GM21529 (cell line): ENCODE results near the gene FAM167B.
A peak's percentile ranks its signal among the peaks of the same experiment; 100 is the strongest.

ENCODE experiments used
- ATAC-seq: cut with Tn5 transposase; IDR thresholded peaks from one replicate; pipeline ENCODE4 v1.9.1; 2021; ENCODE audit not compliant: unreplicated experiment

The FAM167B gene

GRCh38 chr1:32246888-32247273 is at the start of gene FAM167B:
Gene FAM167B (plus strand): TSS chr1:32247222. CDS start chr1:32247422, 200 bp downstream.
- ATAC-seq: no peak

GRCh38 chr1:32197837-32198236 is 49.2 kb upstream of the FAM167B start:
- no peak for ATAC-seq

- no peak for ATAC-seq
Observed at GRCh38 chr1:32198237-32199042, 48.6 kb upstream of the FAM167B start.

GRCh38 chr1:32199043-32199716 is 47.8 kb upstream of the FAM167B start:
- no peak for ATAC-seq

GRCh38 chr1:32199717-32200072 is 47.3 kb upstream of the FAM167B start:
- no peak for ATAC-seq

GRCh38 chr1:32200226-32201010 is 46.6 kb upstream of the FAM167B start, which contains the start of gene CCDC28B:
Gene CCDC28B (plus strand): TSS chr1:32200595. CDS start chr1:32201936, 1,341 bp downstream.
- peak; percentile 42 for ATAC-seq

GRCh38 chr1:32201011-32201855 is 45.8 kb upstream of the FAM167B start:
- ATAC-seq: peak; percentile 38

GRCh38 chr1:32204943-32205361 is 42.1 kb upstream of the FAM167B start:
- ATAC-seq: no peak

GRCh38 chr1:32205401-32206370 is 41.3 kb upstream of the FAM167B start, which contains the start of gene IQCC:
Gene IQCC (plus strand): TSS chr1:32205671. CDS start chr1:32205682, 11 bp downstream.
- peak; percentile 48 for ATAC-seq

GRCh38 chr1:32208469-32208868 is 38.6 kb upstream of the FAM167B start:
- ATAC-seq: no peak

GRCh38 chr1:32208891-32209328 is 38.1 kb upstream of the FAM167B start, which contains the start of gene DCDC2B:
Gene DCDC2B (plus strand): TSS chr1:32209089. CDS start chr1:32209094, 5 bp downstream.
- no peak for ATAC-seq

GRCh38 chr1:32215629-32216480 is 31.2 kb upstream of the FAM167B start:
- no peak for ATAC-seq

- no peak for ATAC-seq
Observed at GRCh38 chr1:32216566-32216965, 30.5 kb upstream of the FAM167B start.

- ATAC-seq: no peak
Observed at GRCh38 chr1:32219022-32219421, 28.0 kb upstream of the FAM167B start.

- ATAC-seq: no peak
Observed at GRCh38 chr1:32220746-32221580, 26.1 kb upstream of the FAM167B start.

- peak; percentile 5 for ATAC-seq
Observed at GRCh38 chr1:32221581-32221979, 25.4 kb upstream of the FAM167B start.
